HepG2 (cell line): ENCODE measurements around the gene MARCHF2. TPM values are rescaled to one million over a fixed set of nuclear protein-coding genes. Genes with fewer than 3 reads are reported as not detected.

Source experiments
- ADNP ChIP-seq: sonication (generic); formaldehyde crosslinking; IDR thresholded peaks from 2 replicates; pipeline ENCODE4 v1.4.0; 2020; ENCODE audit warnings: missing genetic modification reagents
- CREB1 ChIP-seq, 2 experiments: fragments of 450-650 bp in 1 of 2; IDR thresholded peaks; 2 replicates each; pipeline ENCODE4 v1.6.1; 2016 to 2017; ENCODE audit warnings: control low read depth in 1 of 2, mild to moderate bottlenecking in 1 of 2, missing compliant biosample characterization in 1 of 2, missing genetic modification characterization in 1 of 2
- DNMT1 ChIP-seq: sonication (generic); formaldehyde crosslinking; IDR thresholded peaks from 2 replicates; pipeline ENCODE4 v1.5.1; 2020; ENCODE audit warnings: mild to moderate bottlenecking, missing genetic modification reagents
- ERF ChIP-seq: IDR thresholded peaks from 2 replicates; pipeline ENCODE4 v1.6.1; 2018; ENCODE audit warnings: missing biosample characterization, missing genetic modification reagents
- ETV5 ChIP-seq: IDR thresholded peaks from 2 replicates; pipeline ENCODE4 v1.6.1; 2018; ENCODE audit warnings: missing biosample characterization, missing genetic modification reagents, inconsistent platforms, borderline replicate concordance
- HNRNPLL ChIP-seq: fragments of 200-400 bp; formaldehyde crosslinking; IDR thresholded peaks from 2 replicates; pipeline ENCODE4 v1.6.1; 2017; ENCODE audit warnings: mild to moderate bottlenecking, low read depth, low read length; ENCODE audit not compliant: poor library complexity, severe bottlenecking
- KAT8 ChIP-seq: IDR thresholded peaks from 2 replicates; pipeline ENCODE4 v1.6.1; 2016; ENCODE audit warnings: missing genetic modification reagents, missing compliant biosample characterization
- KLF12 ChIP-seq: sonication (generic); formaldehyde crosslinking; IDR thresholded peaks from 2 replicates; pipeline ENCODE4 v1.4.0; 2020; ENCODE audit warnings: missing genetic modification reagents, borderline replicate concordance
- MYC ChIP-seq: sonication (generic); formaldehyde crosslinking; IDR thresholded peaks from 2 replicates; pipeline ENCODE4 v1.9.0; 2021; ENCODE audit warnings: missing genetic modification reagents, borderline replicate concordance
- POLR2A ChIP-seq, 2 experiments: IDR thresholded peaks; 2 replicates each; pipeline ENCODE4 v1.6.1; 2011; ENCODE audit warnings: low read depth in 2 of 2, low read length in 2 of 2, mild to moderate bottlenecking in 1 of 2, moderate library complexity in 1 of 2; ENCODE audit not compliant: insufficient read depth in 1 of 2
- POLR2G ChIP-seq: fragments of 200-400 bp; formaldehyde crosslinking; IDR thresholded peaks from 2 replicates; pipeline ENCODE4 v1.6.1; 2018; ENCODE audit warnings: mild to moderate bottlenecking, low read depth, low read length, moderate library complexity
- RAD51 ChIP-seq: fragments of 450-650 bp; IDR thresholded peaks from 2 replicates; pipeline ENCODE4 v1.6.1; 2016; ENCODE audit warnings: borderline replicate concordance
- RFX5 ChIP-seq: IDR thresholded peaks from 2 replicates; pipeline ENCODE4 v1.6.1; 2011; ENCODE audit warnings: low read depth, low read length, improper control_type of control experiment
- STAG1 ChIP-seq: sonication (generic); formaldehyde crosslinking; IDR thresholded peaks from 2 replicates; pipeline ENCODE4 v1.4.0; 2020; ENCODE audit warnings: missing genetic modification reagents
- ZMYM3 ChIP-seq: sonication (generic); formaldehyde crosslinking; IDR thresholded peaks from 2 replicates; pipeline ENCODE4 v1.5.1; 2020; ENCODE audit warnings: mild to moderate bottlenecking, missing genetic modification reagents
- ZNF282 ChIP-seq: fragments of 450-650 bp; IDR thresholded peaks from 2 replicates; pipeline ENCODE4 v1.6.1; 2018; ENCODE audit not compliant: partially characterized antibody
- ZNF563 ChIP-seq: sonication (generic); formaldehyde crosslinking; IDR thresholded peaks from 2 replicates; pipeline ENCODE4 v1.8.0; 2022; ENCODE audit warnings: mild to moderate bottlenecking, moderate library complexity, missing genetic modification reagents
- ZNF780A ChIP-seq: sonication (generic); formaldehyde crosslinking; IDR thresholded peaks from 2 replicates; pipeline ENCODE4 v1.8.0; 2022; ENCODE audit warnings: mild to moderate bottlenecking, missing genetic modification reagents, moderate library complexity
- ZSCAN12 ChIP-seq: sonication (generic); formaldehyde crosslinking; IDR thresholded peaks from 2 replicates; pipeline ENCODE4 v1.9.0; 2021; ENCODE audit warnings: mild to moderate bottlenecking, missing genetic modification reagents
- polyA plus RNA-seq, 8 experiments: library from polyadenylated mRNA; depleted of rRNA in 3 of 8; stranded (reverse) in 7 of 8; unstranded in 1 of 8; fragments of >200 nt; fragmentation: Illumina TruSeq in 4 of 8; extraction: Trizol in 4 of 8; gene quantifications; 2 replicates each; pipeline versions ENCODE4 v1.2.1 to v1.2.3, GENCODE V29; 2011 to 2016; ENCODE audit warnings: low read depth in 4 of 8, missing spikeins in 1 of 8, mixed read lengths in 1 of 8; ENCODE audit not compliant: insufficient read depth in 1 of 8
- total RNA-seq, 5 experiments: library from RNA; depleted of rRNA; stranded (reverse); fragments of >200 nt; fragmentation: Illumina TruSeq; extraction: Trizol; gene quantifications; 2 replicates each; pipeline ENCODE4 v1.2.3, GENCODE V29; 2016; ENCODE audit warnings: low read depth in 1 of 5
- TF ChIP-seq, protein P1 (sequence below): sonication (generic); formaldehyde crosslinking; IDR thresholded peaks from 2 replicates; pipeline ENCODE4 v1.8.0; 2022; ENCODE audit warnings: missing genetic modification reagents, mild to moderate bottlenecking, borderline replicate concordance
- TF ChIP-seq, protein P2 (sequence below): sonication (generic); formaldehyde crosslinking; IDR thresholded peaks from 2 replicates; pipeline ENCODE4 v1.4.0; 2020; ENCODE audit warnings: mild to moderate bottlenecking, low read depth, missing genetic modification reagents
- TF ChIP-seq, protein P3 (sequence below): sonication (generic); formaldehyde crosslinking; IDR thresholded peaks from 2 replicates; pipeline ENCODE4 v1.4.0; 2020; ENCODE audit warnings: missing genetic modification reagents, borderline replicate concordance
- TF ChIP-seq, protein P4 (sequence below): sonication (generic); formaldehyde crosslinking; IDR thresholded peaks from 2 replicates; pipeline ENCODE4 v1.4.0; 2020; ENCODE audit warnings: missing genetic modification reagents, mild to moderate bottlenecking, borderline replicate concordance

Gene MARCHF2
- total and polyA plus RNA-seq, 2 of the 13 experiments (the other 11 are each of a cell fraction or from before 2014, with no cell fraction given) = 12.7 to 13.0 TPM

DNA sequence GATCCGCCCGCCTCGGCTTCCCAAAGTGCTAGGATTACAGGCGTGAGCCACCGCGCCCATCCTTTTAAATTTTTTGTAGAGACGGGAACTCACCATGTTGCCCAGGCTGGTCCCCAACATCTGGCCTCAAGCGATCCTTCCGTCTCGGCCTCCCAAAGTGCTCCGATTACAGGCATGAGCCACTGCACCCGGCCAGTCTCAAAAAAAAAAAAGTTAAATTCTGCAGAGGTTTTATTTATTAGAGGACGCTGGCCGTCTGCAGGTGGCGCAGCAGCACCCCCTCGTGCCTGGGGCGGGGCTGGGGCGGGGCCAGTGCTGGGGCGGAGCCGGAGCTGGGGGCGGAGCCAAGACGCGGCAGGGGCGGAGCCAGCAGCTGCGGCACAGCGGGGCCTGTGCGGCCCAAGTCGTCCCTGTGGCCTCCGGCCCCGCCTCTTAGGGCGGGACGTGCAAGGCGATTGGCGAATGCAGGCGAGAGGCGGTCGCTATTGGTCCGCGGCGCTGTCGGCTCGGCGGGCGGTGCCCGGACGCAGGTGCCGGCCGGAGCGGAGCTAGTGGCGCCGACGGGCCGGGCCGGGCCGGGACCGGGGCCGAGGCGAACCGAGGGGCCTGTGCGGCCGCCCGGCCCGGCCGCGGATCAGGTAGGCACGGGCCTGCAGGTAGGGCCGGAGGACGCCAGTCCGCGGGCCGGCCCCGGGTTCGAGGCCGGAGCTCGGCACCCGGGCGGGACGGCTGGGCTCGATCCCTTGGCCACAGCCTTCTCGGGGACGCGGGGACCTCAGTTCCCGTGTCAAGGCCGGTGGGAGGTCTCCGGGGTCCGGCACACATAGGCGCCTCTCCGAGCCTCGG is at the start of gene MARCHF2 (continued):
- TF ChIP-seq ETV5 (CRISPR knock-in tag) (peak; percentile 46; the same call in 1 of the 2 replicates), ZNF282 (no peak), CREB1 (IDR thresholded peaks at IDR 0.05) (peak; percentile 38; the same call in 1 of the 2 replicates), CREB1 (CRISPR knock-in tag; IDR thresholded peaks at IDR 0.05) (no peak), MYC (CRISPR knock-in tag) (peak; percentile 50; the same call in 1 of the 2 replicates), ZNF780A (no peak), DNMT1 (CRISPR knock-in tag) (no peak), RFX5 (peak; percentile 36; the same call in 1 of the 2 replicates), STAG1 (peak; percentile 53), RAD51 (no peak), KLF12 (CRISPR knock-in tag) (peak; percentile 45; the same call in 1 of the 2 replicates), ZSCAN12 (CRISPR knock-in tag) (0 out of 2 replicates have a peak, but pooled peaks have one; percentile 29), ADNP (peak; percentile 31; the same call in 1 of the 2 replicates), POLR2G (peak; percentile 48), ZMYM3 (CRISPR knock-in tag) (0 out of 2 replicates have a peak, but pooled peaks have one; percentile 62), HNRNPLL (peak; percentile 71), ERF (CRISPR knock-in tag) (no peak), KAT8 (CRISPR knock-in tag) (0 out of 2 replicates have a peak, but pooled peaks have one; percentile 27), POLR2A (IDR thresholded peaks at IDR 0.05; ENCODE audit: insufficient read depth in 1 of 2, low read depth in 2 of 2, low read length in 2 of 2) (peak in 1 of 2 experiments; percentile 28; a peak in 1 of 4 replicates), ZNF563 (CRISPR knock-in tag) (0 out of 2 replicates have a peak, but pooled peaks have one; percentile 34)
- TF ChIP-seq, protein P1, sequence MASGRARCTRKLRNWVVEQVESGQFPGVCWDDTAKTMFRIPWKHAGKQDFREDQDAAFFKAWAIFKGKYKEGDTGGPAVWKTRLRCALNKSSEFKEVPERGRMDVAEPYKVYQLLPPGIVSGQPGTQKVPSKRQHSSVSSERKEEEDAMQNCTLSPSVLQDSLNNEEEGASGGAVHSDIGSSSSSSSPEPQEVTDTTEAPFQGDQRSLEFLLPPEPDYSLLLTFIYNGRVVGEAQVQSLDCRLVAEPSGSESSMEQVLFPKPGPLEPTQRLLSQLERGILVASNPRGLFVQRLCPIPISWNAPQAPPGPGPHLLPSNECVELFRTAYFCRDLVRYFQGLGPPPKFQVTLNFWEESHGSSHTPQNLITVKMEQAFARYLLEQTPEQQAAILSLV (CRISPR knock-in tag) = 0 out of 2 replicates have a peak, but pooled peaks have one; percentile 33
- TF ChIP-seq, protein P2, sequence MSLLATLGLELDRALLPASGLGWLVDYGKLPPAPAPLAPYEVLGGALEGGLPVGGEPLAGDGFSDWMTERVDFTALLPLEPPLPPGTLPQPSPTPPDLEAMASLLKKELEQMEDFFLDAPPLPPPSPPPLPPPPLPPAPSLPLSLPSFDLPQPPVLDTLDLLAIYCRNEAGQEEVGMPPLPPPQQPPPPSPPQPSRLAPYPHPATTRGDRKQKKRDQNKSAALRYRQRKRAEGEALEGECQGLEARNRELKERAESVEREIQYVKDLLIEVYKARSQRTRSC (CRISPR knock-in tag) = no peak
- TF ChIP-seq, protein P3, sequence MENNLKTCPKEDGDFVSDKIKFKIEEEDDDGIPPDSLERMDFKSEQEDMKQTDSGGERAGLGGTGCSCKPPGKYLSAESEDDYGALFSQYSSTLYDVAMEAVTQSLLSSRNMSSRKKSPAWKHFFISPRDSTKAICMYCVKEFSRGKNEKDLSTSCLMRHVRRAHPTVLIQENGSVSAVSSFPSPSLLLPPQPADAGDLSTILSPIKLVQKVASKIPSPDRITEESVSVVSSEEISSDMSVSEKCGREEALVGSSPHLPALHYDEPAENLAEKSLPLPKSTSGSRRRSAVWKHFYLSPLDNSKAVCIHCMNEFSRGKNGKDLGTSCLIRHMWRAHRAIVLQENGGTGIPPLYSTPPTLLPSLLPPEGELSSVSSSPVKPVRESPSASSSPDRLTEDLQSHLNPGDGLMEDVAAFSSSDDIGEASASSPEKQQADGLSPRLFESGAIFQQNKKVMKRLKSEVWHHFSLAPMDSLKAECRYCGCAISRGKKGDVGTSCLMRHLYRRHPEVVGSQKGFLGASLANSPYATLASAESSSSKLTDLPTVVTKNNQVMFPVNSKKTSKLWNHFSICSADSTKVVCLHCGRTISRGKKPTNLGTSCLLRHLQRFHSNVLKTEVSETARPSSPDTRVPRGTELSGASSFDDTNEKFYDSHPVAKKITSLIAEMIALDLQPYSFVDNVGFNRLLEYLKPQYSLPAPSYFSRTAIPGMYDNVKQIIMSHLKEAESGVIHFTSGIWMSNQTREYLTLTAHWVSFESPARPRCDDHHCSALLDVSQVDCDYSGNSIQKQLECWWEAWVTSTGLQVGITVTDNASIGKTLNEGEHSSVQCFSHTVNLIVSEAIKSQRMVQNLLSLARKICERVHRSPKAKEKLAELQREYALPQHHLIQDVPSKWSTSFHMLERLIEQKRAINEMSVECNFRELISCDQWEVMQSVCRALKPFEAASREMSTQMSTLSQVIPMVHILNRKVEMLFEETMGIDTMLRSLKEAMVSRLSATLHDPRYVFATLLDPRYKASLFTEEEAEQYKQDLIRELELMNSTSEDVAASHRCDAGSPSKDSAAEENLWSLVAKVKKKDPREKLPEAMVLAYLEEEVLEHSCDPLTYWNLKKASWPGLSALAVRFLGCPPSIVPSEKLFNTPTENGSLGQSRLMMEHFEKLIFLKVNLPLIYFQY (CRISPR knock-in tag) = peak; percentile 96
- TF ChIP-seq, protein P4, sequence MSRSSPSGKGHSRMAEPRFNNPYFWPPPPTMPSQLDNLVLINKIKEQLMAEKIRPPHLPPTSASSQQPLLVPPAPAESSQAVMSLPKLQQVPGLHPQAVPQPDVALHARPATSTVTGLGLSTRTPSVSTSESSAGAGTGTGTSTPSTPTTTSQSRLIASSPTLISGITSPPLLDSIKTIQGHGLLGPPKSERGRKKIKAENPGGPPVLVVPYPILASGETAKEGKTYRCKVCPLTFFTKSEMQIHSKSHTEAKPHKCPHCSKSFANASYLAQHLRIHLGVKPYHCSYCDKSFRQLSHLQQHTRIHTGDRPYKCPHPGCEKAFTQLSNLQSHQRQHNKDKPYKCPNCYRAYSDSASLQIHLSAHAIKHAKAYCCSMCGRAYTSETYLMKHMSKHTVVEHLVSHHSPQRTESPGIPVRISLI (CRISPR knock-in tag) = peak; percentile 90; the same call in 1 of the 2 replicates
